ENCODE measurements around the gene IRS1.

IRS1 gene

DNA sequence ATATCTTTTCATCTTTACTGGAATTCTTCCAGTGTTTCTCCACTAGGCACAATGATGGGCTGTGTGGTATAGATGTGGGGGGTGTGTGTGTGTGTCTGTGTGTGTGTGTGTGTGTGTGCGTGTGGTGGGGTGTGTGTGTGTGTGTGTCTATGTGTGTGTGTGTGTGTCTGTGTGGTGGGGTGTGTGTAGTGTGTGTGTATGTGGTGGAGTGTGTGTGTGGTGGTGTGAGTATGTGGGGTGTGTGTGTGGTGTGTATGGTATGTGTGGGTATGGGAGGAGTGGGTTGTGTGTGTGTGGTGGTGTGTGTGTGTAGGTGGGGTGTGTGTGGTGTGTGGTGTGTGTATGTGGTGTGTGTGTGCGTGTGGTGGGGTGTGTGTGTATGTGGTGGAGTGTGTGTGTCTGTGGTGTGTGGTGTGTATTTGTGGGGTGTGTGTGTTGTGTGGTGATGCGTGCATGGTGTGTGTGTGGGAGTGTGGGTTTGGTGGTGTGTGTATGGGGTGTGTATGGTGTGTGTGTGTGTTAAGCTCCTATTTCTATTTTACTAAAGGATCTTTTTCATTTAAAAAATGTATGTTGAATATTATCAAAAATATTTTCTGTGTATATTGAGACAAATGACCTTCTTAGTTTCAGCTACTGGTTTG, 84.2 kb downstream of the IRS1 start:
- Histone ChIP-seq H3K4me2 (ENCODE audit: insufficient read depth, low read length) (no peak overlapping the region), H4K20me1 (ENCODE audit: insufficient read depth, low read length) (no peaks in the 10 kb centered on the region), H3K9me3 (ENCODE audit: insufficient read depth, low read length, severe bottlenecking) (no peaks in the 10 kb centered on the region), H3K79me2 (ENCODE audit: insufficient read depth, low read length) (no peaks in the 10 kb centered on the region), H2AFZ (ENCODE audit: low read depth, low read length) (no peak overlapping the region), H3K4me3 (ENCODE audit: low read depth in 1 of 2, low read length in 2 of 2) (no peak overlapping the region), H3K36me3 (ENCODE audit: insufficient read depth, low read length) (no peaks in the 10 kb centered on the region), H3K4me1 (ENCODE audit: insufficient read depth, low read length) (no peaks in the 10 kb centered on the region), H3K27ac (ENCODE audit: low read length) (no peak overlapping the region), H3K27me3 (ENCODE audit: insufficient read depth, low read length, poor library complexity) (no peaks in the 10 kb centered on the region), H3K9ac (ENCODE audit: low read depth, low read length) (no peak overlapping the region)
- no peak for TF ChIP-seq EZH2 (IDR thresholded peaks at IDR 0.05; ENCODE audit: borderline replicate concordance, low read depth, low read length, severe bottlenecking)
- TF ChIP-seq, protein P1, sequence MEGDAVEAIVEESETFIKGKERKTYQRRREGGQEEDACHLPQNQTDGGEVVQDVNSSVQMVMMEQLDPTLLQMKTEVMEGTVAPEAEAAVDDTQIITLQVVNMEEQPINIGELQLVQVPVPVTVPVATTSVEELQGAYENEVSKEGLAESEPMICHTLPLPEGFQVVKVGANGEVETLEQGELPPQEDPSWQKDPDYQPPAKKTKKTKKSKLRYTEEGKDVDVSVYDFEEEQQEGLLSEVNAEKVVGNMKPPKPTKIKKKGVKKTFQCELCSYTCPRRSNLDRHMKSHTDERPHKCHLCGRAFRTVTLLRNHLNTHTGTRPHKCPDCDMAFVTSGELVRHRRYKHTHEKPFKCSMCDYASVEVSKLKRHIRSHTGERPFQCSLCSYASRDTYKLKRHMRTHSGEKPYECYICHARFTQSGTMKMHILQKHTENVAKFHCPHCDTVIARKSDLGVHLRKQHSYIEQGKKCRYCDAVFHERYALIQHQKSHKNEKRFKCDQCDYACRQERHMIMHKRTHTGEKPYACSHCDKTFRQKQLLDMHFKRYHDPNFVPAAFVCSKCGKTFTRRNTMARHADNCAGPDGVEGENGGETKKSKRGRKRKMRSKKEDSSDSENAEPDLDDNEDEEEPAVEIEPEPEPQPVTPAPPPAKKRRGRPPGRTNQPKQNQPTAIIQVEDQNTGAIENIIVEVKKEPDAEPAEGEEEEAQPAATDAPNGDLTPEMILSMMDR (IDR thresholded peaks at IDR 0.05; ENCODE audit: borderline replicate concordance, extremely low read depth, low read length, poor library complexity, severe bottlenecking), result no peak
- DNase-seq (no peak), ATAC-seq (ENCODE audit: insufficient read depth, low read depth) (no peak)

GRCh38 chr2:226712941-226713340, 86.7 kb downstream of the IRS1 start:
- no peaks in the 10 kb centered on the region for H3K27me3 ChIP-seq (ENCODE audit: insufficient read depth, low read length, poor library complexity)
- no peak overlapping the region for H3K27ac ChIP-seq (ENCODE audit: low read length)
- H3K4me2 ChIP-seq (ENCODE audit: insufficient read depth, low read length), result no peak overlapping the region
- H3K4me3 ChIP-seq (ENCODE audit: low read depth in 1 of 2, low read length in 2 of 2), result no peak overlapping the region
- no peak for TF ChIP-seq EZH2 (IDR thresholded peaks at IDR 0.05; ENCODE audit: borderline replicate concordance, low read depth, low read length, severe bottlenecking)
- TF ChIP-seq, protein P1 (IDR thresholded peaks at IDR 0.05; ENCODE audit: borderline replicate concordance, extremely low read depth, low read length, poor library complexity, severe bottlenecking), result no peak
- no peaks in the 10 kb centered on the region for H3K36me3 ChIP-seq (ENCODE audit: insufficient read depth, low read length)
- H3K4me1 ChIP-seq (ENCODE audit: insufficient read depth, low read length), result no peaks in the 10 kb centered on the region
- H3K79me2 ChIP-seq (ENCODE audit: insufficient read depth, low read length), result no peaks in the 10 kb centered on the region
- no peaks in the 10 kb centered on the region for H3K9me3 ChIP-seq (ENCODE audit: insufficient read depth, low read length, severe bottlenecking)
- H2AFZ ChIP-seq (ENCODE audit: low read depth, low read length), result no peak overlapping the region
- H4K20me1 ChIP-seq (ENCODE audit: insufficient read depth, low read length), result no peaks in the 10 kb centered on the region
- H3K9ac ChIP-seq (ENCODE audit: low read depth, low read length), result no peak overlapping the region
- DNase-seq (no peak), ATAC-seq (ENCODE audit: insufficient read depth, low read depth) (no peak)

DNA sequence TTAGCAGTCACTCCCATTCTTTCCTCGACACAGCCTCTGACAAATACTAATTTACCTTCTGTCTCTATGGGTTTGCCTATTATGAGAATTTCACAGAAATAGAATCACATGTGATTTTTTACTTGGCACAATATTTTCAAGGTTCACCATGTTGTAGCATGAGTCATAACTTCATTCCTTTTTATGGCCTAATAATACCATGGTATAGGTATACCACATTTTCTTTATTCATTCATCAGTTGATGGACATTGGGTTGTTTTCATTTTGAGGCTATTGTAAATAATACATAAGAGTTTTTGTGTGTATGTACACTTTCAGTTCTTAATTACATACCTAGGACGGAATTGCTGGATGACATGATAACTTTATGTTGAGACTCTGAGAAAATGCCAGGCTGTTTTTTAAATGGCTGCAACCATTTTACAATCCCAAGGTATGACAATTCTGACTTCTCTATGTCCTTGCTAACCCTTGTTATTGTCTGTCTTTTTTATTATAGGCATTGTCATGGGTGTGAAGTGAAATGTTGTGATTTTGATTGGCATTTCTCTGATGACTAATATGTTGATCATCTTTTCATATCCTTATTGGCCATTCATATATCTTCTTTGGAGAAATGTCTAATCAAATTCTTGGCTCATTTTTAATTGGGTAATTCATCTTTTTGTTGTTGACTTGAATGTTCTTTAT, 87.9 kb downstream of the IRS1 start:
- DNase-seq (no peak), ATAC-seq (ENCODE audit: insufficient read depth, low read depth) (no peak)
- no peaks in the 10 kb centered on the region for H3K9me3 ChIP-seq (ENCODE audit: insufficient read depth, low read length, severe bottlenecking)
- H3K27ac ChIP-seq (ENCODE audit: low read length), result no peak overlapping the region
- TF ChIP-seq, protein P1 (IDR thresholded peaks at IDR 0.05; ENCODE audit: borderline replicate concordance, extremely low read depth, low read length, poor library complexity, severe bottlenecking), result no peak
- no peaks in the 10 kb centered on the region for H4K20me1 ChIP-seq (ENCODE audit: insufficient read depth, low read length)
- no peak overlapping the region for H3K9ac ChIP-seq (ENCODE audit: low read depth, low read length)
- H3K4me2 ChIP-seq (ENCODE audit: insufficient read depth, low read length), result no peak overlapping the region
- H3K4me3 ChIP-seq (ENCODE audit: low read depth in 1 of 2, low read length in 2 of 2), result no peak overlapping the region
- H3K27me3 ChIP-seq (ENCODE audit: insufficient read depth, low read length, poor library complexity), result no peaks in the 10 kb centered on the region
- H3K4me1 ChIP-seq (ENCODE audit: insufficient read depth, low read length), result no peaks in the 10 kb centered on the region
- H3K36me3 ChIP-seq (ENCODE audit: insufficient read depth, low read length), result no peaks in the 10 kb centered on the region
- H2AFZ ChIP-seq (ENCODE audit: low read depth, low read length), result no peak overlapping the region
- no peaks in the 10 kb centered on the region for H3K79me2 ChIP-seq (ENCODE audit: insufficient read depth, low read length)
